GM21825 (cell line): ENCODE results near the gene ASB8.
A peak's percentile ranks its signal among the peaks of the same experiment; 100 is the strongest.

Experiments used
- ATAC-seq: cut with Tn5 transposase; IDR thresholded peaks from one replicate; pipeline ENCODE4 v1.9.1; 2021; ENCODE audit warnings: mild to moderate bottlenecking, moderate library complexity; ENCODE audit not compliant: unreplicated experiment

Gene ASB8, protein sequence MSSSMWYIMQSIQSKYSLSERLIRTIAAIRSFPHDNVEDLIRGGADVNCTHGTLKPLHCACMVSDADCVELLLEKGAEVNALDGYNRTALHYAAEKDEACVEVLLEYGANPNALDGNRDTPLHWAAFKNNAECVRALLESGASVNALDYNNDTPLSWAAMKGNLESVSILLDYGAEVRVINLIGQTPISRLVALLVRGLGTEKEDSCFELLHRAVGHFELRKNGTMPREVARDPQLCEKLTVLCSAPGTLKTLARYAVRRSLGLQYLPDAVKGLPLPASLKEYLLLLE

GRCh38 chr12:48157018-48157888 is at the start of gene ASB8:
ASB8 (minus strand) TSS chr12:48157515; CDS start chr12:48153496, 4,019 bp downstream.
- ATAC-seq = peak; percentile 86

- no peak for ATAC-seq
These were observed 45.9 kb upstream of the ASB8 start, which contains the start of gene OR10AD1 for GRCh38 chr12:48203192-48203591. OR10AD1 (minus strand) TSS chr12:48203292; CDS start chr12:48203292, 0 bp downstream.

GRCh38 chr12:48202766-48203165 is 45.5 kb upstream of the ASB8 start:
- ATAC-seq = no peak

DNA sequence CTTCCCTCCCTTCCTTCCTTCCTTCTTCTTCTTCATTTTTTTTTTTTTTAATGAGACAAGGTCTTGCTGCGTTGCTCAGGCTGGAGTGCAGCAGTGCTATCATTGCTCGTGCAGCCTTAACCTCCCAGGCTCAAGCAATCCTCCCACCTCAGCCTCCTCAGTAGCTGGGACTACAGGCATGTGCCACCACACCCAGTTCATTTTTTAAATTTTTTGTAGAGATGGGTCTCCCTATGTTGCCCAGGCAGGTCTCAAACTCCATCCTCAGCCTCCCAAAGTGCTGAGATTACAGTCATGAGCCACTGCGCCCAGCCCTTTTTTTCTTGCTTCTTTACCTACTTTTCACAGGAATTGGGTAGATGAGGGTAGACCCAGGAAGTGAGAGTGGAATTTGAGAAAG is 44.2 kb upstream of the ASB8 start:
- no peak for ATAC-seq

DNA sequence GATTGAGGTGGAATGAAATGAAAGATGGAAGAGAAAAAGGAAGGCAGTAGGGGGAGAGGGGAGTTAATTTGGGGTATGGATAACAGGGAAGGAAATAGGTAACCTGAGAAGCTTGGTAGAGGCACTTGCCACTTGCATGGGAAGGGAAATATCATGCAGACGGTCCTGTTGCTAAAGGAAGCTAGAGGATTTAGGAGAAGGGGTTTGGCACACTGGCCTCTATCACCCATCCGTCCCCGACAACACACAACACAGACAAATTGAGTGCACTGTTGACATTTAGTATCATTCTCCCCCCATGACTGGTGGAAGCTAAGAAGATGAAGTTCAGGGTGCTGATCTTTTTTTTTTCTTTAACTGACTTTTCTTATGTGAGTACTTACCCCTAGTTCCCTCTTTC is 43.8 kb upstream of the ASB8 start:
- ATAC-seq = no peak

DNA sequence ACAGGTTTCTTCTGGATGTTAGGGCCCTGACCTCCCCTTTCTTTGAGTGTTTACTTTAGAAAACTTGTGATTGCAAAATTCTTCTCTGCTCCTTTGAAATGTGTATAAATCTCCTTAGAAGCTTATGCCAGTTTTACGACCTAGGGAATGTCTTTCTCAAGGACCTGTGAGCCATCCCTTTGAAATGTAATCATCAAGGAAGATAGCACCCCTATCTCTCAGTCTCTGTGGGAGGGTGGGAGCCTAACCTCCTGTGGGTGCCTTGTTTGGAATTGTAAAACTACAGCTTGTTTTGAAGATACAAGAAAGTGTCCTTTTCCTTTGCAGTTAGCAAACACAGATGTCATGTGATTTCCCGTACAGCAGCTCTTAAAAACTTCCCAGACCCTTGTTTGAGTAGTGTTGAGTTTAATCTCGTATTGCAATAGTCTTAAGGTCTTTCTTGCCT is 42.5 kb upstream of the ASB8 start:
- ATAC-seq = no peak

DNA sequence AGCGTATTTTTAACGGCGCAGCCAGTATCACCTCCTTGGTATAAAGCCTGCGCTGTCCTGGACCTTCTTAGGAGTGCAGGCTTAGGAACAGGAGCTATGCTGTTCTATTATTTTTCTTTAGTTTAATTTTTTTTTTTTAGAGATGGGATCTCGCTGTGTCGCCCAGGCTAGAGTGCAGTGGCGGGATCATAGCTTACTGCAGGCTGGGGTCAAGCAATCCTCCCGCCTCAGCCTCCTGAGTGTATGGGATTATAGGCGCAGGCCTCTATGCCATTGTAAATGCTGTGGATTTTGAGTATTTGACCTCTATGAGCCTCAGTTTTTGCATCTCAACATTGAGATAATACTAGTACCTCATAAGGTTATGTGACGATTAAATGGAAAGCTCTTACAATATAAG is 41.7 kb upstream of the ASB8 start:
- ATAC-seq = no peak

DNA sequence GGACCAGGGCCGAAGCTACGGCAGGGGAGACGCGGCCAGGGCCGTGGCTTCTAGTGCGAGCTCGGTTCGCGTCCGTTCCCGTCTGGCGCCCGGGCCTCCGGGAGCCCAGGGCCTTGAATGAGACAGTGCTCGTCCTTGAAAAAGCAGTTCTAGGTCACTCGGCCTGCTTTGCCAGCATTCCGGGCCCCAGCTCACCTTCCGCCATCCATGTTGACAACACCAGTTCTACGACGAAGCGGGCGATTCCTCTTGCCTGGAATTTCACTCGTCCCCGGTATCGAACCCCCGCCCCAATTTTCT is 41.3 kb upstream of the ASB8 start:
- ATAC-seq = peak; percentile 6

- ATAC-seq = peak; percentile 99
These were observed 40.8 kb upstream of the ASB8 start for GRCh38 chr12:48197971-48198671.

- ATAC-seq = no peak
These were observed 40.2 kb upstream of the ASB8 start for GRCh38 chr12:48197549-48197970.

DNA sequence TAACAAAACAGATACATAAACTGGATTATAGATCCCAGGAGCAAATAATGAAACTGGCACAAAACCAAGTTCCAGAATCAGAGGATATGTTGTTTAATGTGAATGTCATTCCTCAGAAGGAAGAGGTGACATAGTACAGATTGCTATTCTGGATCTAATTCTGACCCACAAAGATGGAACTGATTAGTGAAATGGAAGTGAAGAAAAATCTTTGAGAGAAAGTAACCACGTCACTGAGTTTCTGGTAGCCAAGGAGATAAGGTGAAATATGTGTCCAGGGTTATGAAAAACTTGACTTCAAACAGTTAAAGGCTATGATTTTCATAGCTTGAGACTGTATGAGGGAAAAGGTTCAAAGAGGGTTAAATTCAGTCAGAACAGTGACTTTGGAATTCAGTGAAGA is 37.5 kb upstream of the ASB8 start:
- no peak for ATAC-seq

DNA sequence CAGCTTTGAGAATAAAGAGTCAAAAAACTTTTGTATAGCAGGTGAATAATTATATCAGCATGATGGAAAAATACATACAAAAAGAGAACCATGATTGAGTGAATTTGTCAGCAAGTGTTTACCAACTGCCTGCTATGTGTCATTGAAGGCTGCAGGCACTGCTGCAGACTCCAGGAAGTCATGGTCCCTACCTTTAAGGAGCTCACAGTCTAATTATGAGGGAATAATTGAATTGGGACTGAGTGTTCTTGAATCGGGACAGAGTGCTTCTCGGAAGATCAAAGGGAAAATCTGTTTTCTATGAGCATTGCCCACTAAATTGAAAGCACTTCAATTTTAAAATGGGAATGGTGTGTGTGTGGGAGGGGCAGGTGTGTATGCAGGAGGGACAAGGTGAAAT is 36.3 kb upstream of the ASB8 start:
- ATAC-seq = no peak

DNA sequence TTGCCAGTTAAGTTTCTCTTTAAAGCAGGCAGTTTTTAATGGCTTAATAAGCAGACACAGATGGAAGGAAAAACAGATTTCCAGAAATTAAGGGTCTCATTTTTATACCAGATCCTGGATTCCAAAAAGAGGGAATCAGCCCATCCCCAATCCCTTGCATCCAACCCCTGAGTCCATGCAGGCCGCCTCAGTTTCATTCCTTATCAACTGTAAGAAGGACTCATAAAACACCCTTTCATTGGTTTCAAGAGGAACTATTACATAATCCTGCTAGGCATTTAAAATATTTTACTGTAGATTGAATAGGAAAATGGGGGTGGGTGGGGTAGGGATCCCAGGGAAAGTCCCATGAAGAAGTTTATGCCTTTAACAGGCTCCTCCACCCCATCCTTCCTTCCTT is 35.5 kb upstream of the ASB8 start:
- ATAC-seq = no peak

DNA sequence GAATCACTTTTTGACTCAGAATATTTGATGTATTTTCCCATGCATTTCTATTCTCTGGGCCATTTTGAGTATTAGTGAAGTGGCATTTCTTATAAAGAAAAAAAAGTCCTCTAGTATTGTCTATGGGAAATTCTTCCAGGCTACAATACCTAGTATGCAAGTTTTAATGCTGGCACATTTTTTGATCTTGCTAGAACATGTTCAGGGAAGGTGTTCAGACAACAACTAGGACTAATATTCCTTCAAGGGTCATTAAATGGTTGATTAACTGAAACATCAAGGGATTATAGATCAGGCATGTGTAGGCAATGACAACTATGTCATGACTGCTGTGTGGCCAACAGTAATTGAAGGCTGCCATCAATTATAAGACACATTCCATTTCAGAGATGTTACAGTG is 33.8 kb upstream of the ASB8 start:
- no peak for ATAC-seq

DNA sequence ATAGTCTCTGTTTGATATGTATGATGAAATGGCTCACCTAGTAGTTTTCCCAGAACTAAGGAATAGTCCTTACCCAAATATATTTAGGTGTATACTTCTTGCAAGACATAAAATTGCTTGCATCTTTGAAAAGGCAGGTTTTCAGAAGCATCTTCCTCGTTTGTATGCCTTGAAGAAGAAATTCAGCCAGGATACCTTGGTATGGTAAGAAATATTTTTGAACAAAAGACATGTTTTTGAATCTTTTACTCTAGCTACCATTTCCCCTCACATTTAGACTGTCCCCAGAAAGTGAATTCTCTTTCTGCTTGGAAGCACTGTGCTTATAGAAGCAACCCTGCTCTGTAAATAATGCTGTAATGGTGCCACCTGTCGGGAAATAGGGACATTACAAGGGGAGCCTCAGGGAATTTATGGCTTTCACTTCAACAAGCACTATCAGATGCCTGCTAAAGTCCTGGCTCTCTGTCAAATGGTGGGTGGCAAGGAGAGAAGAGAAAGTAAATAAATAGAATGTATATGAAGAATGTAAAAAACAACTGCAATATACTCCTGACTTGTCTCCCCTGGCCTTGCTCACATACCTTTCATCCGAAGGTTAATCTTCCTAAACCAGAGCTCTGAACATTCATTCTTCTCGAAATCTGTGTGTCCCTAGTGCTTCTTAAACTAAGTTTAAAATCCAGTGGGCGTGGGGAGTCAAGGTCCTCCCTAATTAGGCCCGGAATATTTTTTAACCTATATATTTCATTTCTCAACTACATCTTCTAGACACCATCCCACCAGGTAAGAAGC is 32.2 kb upstream of the ASB8 start:
- ATAC-seq = peak; percentile 51

- no peak for ATAC-seq
These were observed 30.8 kb upstream of the ASB8 start for GRCh38 chr12:48187916-48188695.

DNA sequence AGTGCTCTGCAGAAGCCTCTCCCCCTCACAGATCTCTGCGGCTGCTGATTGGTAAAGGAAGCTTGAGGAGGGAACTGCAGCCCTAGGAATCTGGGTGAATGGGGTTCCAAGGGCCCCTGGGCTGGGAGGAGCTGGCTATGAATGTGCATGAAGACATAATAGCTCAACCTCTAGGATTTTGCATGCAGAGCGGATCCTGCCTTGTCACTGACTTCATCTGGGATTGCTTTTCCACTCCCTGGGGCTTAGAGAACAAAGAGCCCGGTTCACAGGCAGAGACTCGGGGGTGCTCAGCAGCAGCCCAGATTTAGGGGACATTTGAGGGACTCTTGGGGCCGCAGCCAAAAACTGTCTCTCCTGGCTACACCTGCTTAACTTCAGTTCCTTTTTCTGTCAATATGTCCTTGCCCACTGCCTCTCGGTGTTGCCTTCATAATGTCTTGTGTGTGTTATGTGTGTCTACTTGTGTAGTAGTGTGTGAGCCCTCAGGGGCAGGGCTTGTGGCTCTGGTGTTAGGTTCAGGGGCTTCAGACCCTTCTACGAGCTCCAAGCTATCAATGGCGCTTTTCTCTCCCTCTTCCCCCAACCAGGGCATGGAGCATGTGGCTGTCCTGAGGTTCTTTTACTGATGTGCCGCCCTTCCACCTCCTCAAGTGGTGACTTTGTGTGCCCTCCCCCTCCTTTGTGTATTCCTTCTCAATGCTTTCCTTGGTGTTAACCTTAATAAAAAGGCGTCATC is 28.0 kb upstream of the ASB8 start:
- no peak for ATAC-seq

DNA sequence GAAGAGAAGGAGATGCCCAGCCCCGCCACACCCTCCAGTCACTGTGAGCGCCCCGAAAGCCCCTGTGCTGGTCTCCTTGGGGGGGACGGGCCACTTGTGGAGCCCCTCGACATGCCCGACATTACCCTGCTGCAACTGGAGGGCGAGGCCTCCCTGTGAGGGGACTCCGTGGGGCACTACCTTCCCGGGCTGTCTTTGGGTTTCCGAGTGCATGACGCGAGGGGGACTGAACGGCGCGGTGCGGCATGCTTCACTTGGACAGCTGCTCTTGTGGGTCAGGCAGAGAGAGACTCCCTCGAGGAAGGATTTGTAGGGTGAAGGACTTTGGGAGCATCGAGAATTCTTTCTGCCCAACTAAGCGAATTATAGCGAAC is 27.2 kb upstream of the ASB8 start:
- no peak for ATAC-seq

GRCh38 chr12:48183876-48184548 is 26.7 kb upstream of the ASB8 start:
- no peak for ATAC-seq
